Measurements from ENCODE around the gene ABCA4.

ABCA4 gene

GRCh38 chr1:94024104-94024792 is 96.7 kb downstream of the ABCA4 start:
- DNase-seq: no peak

GRCh38 chr1:94022471-94023189 is 98.3 kb downstream of the ABCA4 start:
- no peak for DNase-seq

GRCh38 chr1:94020764-94021579 is 100.0 kb downstream of the ABCA4 start:
- no peak for DNase-seq

GRCh38 chr1:94019327-94019726 is 101.6 kb downstream of the ABCA4 start:
- no peak for DNase-seq

- DNase-seq: peak; percentile 6
Measured at GRCh38 chr1:94017155-94017829, 103.7 kb downstream of the ABCA4 start.

- DNase-seq: no peak
Measured at GRCh38 chr1:94015489-94015817, 105.5 kb downstream of the ABCA4 start.

- DNase-seq: no peak
Measured at GRCh38 chr1:94014635-94015488, 106.1 kb downstream of the ABCA4 start.

GRCh38 chr1:94014087-94014486 is 106.9 kb downstream of the ABCA4 start:
- no peak for DNase-seq

- no peak for DNase-seq
Measured at GRCh38 chr1:94013367-94013878, 107.5 kb downstream of the ABCA4 start.

GRCh38 chr1:94012708-94013366 is 108.1 kb downstream of the ABCA4 start:
- DNase-seq: no peak

- DNase-seq: no peak
Measured at GRCh38 chr1:94011709-94012595, 109.0 kb downstream of the ABCA4 start.

GRCh38 chr1:94011129-94011528 is 109.8 kb downstream of the ABCA4 start:
- no peak for DNase-seq

GRCh38 chr1:94009304-94009703 is 111.6 kb downstream of the ABCA4 start:
- no peak for DNase-seq

- DNase-seq: no peak
Measured at GRCh38 chr1:94006604-94007003, 114.3 kb downstream of the ABCA4 start.

GRCh38 chr1:94004924-94005323 is 116.0 kb downstream of the ABCA4 start:
- no peak for DNase-seq

- no peak for DNase-seq
Measured at GRCh38 chr1:94002046-94002787, 118.7 kb downstream of the ABCA4 start.

GRCh38 chr1:94001397-94002045 is 119.4 kb downstream of the ABCA4 start:
- no peak for DNase-seq

GRCh38 chr1:94000510-94001282 is 120.3 kb downstream of the ABCA4 start:
- DNase-seq: no peak
